NCI-H2029 treated with DMSO at 0.1 percent for 48 hours (cell line): ENCODE measurements around the gene EIF5B.
"Not testable (repeated sequence)": the region's sequence is repeated elsewhere in the genome, so short reads cannot be mapped to it uniquely, and the experiment has no call there.

Experiments used
- DNase-seq: peaks from one replicate; lab custom pipeline; 2025; lab: John Stamatoyannopoulos, UW

The EIF5B gene, protein sequence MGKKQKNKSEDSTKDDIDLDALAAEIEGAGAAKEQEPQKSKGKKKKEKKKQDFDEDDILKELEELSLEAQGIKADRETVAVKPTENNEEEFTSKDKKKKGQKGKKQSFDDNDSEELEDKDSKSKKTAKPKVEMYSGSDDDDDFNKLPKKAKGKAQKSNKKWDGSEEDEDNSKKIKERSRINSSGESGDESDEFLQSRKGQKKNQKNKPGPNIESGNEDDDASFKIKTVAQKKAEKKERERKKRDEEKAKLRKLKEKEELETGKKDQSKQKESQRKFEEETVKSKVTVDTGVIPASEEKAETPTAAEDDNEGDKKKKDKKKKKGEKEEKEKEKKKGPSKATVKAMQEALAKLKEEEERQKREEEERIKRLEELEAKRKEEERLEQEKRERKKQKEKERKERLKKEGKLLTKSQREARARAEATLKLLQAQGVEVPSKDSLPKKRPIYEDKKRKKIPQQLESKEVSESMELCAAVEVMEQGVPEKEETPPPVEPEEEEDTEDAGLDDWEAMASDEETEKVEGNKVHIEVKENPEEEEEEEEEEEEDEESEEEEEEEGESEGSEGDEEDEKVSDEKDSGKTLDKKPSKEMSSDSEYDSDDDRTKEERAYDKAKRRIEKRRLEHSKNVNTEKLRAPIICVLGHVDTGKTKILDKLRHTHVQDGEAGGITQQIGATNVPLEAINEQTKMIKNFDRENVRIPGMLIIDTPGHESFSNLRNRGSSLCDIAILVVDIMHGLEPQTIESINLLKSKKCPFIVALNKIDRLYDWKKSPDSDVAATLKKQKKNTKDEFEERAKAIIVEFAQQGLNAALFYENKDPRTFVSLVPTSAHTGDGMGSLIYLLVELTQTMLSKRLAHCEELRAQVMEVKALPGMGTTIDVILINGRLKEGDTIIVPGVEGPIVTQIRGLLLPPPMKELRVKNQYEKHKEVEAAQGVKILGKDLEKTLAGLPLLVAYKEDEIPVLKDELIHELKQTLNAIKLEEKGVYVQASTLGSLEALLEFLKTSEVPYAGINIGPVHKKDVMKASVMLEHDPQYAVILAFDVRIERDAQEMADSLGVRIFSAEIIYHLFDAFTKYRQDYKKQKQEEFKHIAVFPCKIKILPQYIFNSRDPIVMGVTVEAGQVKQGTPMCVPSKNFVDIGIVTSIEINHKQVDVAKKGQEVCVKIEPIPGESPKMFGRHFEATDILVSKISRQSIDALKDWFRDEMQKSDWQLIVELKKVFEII

DNA sequence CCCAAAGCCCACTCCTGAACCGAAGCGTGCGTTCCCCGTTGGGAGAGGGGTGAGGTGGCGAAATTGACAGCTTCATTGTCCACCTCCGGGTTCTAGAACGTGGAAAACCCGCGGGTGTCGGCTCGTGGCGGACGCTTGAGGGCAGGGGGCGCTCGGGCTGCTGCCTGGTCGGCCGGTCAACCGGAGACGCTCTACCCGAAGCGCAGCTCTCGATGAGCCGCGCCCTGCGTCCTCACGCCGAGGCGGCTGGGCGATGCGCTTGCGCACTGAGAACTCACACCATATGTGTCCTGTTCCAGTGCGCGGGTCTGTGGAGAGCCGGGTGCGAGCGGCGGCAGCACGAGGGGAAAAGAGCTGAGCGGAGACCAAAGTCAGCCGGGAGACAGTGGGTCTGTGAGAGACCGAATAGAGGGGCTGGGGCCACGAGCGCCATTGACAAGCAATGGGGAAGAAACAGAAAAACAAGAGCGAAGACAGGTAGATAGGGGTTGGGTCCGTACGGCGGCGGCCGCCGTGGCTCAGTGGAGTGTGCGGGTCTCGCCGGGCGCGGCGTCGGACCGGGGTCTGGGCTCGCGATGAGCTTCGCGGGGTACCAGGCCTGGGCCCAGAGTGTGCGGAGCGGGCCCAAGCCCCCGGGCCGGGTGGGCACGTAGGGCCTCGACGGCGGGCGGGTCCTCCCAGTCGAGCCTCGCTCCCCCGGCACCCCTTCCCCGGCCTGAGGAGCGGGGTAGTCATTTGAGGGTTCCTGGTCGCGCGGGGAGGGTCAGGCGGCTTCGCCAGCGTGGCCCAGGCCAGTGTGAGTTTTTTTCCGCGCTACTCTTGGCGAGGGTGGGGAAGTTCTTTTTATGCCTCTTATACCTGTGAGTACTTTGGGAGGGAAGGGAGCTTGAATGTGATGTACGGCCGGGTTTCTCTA, at the start of gene EIF5B:
EIF5B (plus strand) TSS at position 277 of the 916 bp plus-strand sequence; CDS start at position 443, 166 bp downstream.
- peak; percentile 67 for DNase-seq

DNA sequence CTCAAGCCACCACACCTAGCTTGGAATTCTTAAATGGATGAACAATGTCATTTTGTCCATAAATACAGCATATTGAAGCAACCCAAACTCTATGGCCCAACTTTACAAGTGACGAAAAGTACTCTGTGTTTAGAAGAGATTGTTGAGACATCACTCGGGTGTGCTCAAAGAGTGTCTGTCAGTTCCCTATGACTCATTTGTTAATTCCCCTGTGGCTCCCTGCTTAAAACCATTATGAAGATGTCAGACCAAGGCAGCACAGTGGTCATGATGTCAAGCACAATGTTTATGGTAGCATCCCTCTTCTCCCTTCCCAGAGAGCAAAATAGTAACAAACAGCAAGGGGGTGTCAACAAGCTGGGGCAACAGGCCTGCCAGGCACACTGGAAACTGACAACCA, 39.2 kb upstream of the EIF5B start:
- no peak for DNase-seq

DNA sequence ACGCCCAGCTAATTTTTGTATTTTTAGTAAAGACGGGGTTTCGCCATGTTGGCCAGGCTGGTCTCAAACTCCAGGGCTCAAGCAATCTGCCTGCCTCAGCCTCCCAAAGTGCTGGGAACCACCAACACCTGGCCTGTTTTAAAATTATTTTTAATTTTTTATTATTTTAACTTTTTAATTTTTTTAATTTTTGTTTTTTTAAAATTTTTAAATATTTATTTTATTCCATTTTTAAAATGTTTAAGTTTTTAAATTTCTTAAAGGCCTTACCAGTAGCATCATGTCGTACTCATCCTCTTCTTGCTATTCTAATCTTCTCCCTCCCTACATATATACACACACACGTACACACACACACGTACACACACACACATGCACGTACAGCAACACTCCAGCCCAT, 37.6 kb upstream of the EIF5B start:
- DNase-seq: no peak

- DNase-seq: not testable (repeated sequence)
Measured at GRCh38 chr2:99301097-99301496, 36.1 kb upstream of the EIF5B start, which contains the start of gene LYG1. Gene LYG1, minus strand, starts transcription at chr2:99301197. Its CDS starts 5,527 bp downstream, at chr2:99295670.

- DNase-seq: no peak
Measured at GRCh38 chr2:99317161-99317872, 19.9 kb upstream of the EIF5B start.

DNA sequence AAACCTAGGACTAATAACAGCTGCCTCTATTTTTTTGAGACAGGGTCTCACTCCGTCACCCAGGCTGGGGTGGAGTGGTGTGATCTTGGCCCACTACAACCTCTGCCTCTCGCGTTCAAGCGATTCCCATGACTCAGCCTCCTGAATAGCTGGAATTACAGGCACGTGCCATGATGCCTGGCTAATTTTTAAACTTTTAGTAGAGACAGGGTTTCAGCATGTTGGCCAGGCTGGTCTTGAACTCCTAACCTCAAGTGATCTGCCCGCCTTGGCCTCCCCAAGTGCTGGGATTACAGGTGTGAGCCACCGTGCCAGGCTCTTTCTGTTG, 19.4 kb upstream of the EIF5B start:
- DNase-seq: not testable (repeated sequence)

DNA sequence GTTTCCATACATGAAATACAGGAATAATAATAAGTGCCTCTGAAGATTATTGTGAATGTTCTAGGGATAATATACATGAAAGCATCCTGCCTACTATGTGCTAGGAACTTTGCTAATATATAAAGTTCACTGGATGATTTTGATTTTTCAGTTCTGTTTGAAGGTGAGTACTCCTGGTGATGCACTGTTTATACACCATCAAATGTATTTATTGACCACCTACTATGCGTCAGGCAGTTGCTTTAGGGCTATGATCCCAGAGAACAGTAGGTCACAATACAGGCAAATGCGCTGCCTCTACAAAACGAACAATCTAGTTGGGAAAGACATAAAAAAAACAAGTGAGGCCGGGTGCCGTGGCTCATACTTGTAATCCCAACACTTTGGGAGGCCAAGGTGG, 11.8 kb upstream of the EIF5B start:
- no peak for DNase-seq

DNA sequence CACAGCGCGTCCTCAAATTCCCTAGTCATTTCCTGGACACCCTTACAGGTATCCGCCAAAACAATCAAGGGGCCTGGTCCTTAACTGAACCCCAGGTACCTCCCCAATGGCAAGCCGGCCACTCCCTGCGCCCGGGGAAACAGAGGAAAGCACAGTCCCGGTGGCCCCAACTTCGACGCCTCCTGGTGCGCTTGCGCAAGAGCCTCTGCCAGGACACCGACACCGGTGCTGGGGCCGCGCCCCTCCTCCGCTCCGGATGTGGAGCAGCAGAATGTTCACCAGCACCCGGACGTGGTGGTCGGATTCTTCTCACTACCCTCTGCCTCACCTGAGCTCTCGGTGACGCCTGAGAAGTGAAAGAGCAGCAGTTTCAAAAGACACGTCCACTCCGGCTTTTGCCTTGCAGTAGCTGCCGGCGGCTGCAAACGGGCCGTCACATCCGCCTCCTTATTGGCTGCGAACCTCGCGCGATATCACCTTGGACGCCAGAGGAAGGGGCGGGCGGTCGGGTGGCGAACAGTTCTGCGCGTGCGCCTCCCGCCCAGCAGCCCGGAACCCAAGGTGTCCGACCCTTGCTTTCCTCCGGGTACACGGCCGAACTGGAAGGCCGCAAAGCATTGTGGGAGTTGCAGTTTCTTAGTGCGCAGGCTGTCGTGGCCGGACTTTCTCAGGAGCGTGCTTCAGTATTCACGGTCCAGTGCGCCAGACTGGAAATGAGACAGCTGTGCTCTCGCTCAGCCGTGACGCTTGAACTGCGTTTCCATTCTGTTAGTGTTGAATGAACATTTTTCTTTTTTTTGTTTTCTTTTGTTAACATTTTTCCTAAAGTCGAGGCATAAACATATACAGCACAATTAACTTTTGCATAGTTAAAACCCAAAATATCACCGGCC, 1.0 kb upstream of the EIF5B start, which contains the start of gene TXNDC9:
TXNDC9 (minus strand) TSS at position 423 of the 893 bp plus-strand sequence. CDS start 3,123 bp downstream, outside the sequence.
- peak; percentile 92 for DNase-seq

DNA sequence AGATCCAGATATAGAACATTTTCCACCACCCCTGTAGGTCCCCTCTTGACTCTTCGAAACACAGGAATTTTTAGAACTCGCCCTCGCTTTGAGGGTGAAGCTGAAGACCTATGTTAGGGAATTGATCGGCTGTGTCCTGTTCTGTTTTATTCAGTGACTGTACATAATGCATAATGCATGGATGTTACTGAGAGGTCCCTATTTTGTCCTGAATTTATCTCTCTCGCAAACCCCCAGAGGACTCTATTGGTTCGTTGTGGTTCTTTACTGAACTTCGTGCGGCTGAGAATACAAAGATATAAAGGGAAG, 431 bp upstream of the EIF5B start:
- peak; percentile 58 for DNase-seq

DNA sequence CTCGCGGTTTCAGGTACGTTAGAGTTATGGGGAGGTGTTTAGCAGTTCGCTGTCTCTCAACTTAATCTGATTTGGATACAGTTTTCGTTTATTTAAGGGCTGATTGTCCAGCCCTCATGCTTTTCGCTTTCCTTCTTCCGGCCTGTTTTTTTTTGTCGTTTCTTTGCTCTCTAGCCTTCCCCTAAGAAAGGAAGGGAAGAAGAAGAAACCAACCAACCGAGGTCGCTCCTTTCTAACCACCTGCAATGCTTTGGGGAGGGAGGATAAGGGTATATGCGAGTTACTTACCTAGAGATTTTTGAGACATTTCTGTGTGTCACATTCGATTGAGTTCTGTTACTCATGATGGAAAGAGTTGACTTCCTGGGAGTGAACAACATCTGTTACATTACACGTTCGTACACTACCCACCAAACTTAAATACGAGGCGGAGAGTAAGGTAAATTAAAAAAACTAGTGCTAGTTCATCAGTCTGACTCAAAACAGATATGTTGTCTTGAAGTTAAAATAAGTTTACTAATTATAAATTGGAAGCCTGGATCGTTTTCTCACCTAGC, 918 bp downstream of the EIF5B start:
- DNase-seq: peak; percentile 3

- no peak for DNase-seq
Measured at GRCh38 chr2:99340669-99341236, 3.6 kb downstream of the EIF5B start.

DNA sequence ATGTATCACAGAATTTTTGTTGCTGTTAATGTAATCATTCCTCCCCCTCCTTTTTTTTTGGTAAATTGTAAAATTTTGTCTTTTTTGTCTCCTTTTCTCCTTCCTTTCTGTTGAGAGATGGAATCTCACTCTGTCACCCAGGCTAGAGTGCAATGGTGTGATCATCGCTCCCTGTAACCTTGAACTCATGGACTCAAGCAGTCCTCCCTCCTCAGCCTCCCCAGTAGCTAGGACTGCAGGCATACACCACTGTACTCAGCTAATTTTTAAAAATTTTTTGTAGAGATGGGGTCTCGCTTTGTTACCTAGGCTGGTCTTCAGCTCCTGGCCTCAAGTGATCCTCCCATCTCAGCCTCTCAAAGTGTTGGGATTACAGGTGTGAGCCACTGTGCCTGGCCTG, 5.3 kb downstream of the EIF5B start:
- no peak for DNase-seq

DNA sequence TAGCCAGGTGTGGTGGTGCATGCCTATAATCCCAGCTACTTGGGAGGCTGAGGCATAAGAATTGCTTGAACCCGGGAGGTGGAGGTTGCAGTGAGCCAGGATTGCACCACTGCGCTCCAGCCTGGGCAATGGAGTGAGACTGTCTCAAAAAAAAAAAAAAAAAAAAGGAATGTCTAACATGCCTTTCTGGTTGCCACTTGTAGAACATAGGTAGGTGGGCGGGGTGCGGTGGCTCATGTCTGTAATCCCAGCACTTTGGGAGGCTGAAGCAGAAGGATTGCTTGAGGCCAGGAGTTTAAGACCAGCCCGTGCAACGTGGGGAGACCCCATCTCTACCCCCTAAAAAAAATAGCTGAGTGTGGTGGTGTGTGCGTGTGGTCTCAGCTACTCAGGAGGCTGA, 8.3 kb downstream of the EIF5B start:
- not testable (repeated sequence) for DNase-seq

DNA sequence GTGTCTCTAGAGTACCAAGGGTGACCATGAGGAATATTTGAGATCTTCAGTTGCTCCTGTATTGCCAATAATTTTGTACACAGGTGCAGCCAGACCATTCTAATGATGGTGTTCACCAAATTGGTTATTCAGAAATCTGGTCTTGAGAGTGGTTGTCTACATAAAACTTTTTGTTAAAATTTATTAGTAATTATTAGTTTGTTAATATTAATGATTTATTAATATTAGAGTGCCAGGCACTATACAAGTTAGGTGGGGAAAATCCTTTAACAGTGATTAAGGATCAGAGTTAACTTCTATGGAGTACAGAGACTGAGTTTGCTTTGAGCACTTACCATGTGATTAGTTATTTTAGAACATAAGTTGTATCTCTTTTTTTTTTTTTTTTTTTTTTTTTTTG, 9.0 kb downstream of the EIF5B start:
- no peak for DNase-seq

- DNase-seq: no peak
Measured at GRCh38 chr2:99348173-99348572, 11.0 kb downstream of the EIF5B start.

- no peak for DNase-seq
Measured at GRCh38 chr2:99350194-99350593, 13.0 kb downstream of the EIF5B start.

GRCh38 chr2:99354070-99354469, 16.9 kb downstream of the EIF5B start:
- DNase-seq: no peak

DNA sequence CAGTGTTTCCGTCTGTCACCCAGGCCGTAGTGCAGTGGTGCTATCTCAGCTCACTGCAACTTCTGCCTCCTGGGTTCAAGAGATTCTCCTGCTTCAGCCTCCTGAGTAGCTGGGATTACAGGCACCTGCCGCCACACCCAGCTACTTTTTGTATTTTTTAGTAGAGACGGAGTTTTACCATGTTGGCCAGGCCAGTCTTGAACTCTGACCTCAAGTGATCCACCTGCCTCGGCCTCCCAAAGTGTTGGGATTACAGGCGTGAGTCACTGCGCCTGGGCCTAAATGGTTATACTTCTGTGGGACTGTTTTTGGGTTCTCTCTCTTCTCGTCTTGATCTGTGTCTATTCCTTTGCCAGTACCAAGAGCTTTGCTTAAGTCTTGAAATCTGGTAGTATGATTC, 17.6 kb downstream of the EIF5B start:
- DNase-seq: not testable (repeated sequence)

- DNase-seq: no peak
Measured at GRCh38 chr2:99356853-99357252, 19.7 kb downstream of the EIF5B start.
